Activated T-helper 1 cell treated with anti-CD3 and anti-CD28 coated beads, Interleukin-12 subunit alpha, Interleukin-12 subunit beta, Interleukin-2, Interleukin-4 antibody, amounts not matched to agents 30 ng/mL and 10 ng/mL and 1 ng/mL, durations not matched to agents 14 hours and 24 hours and 36 hours (primary cell): ENCODE measurements around the gene UHMK1. TPM values are rescaled to one million over a fixed set of nuclear protein-coding genes. Genes with fewer than 3 reads are reported as not detected.

Source experiments
- DNase-seq: peaks from one replicate; pipeline ENCODE4 v3.0.0; 2021; ENCODE audit warnings: low spot score
- H3K27ac Mint-ChIP-seq: one replicate; pipeline ENCODE4 v1.8.0; 2021; ENCODE audit warnings: mild to moderate bottlenecking, mixed read lengths
- H3K27me3 Mint-ChIP-seq: one replicate; pipeline ENCODE4 v1.8.0; 2022; ENCODE audit warnings: mild to moderate bottlenecking, moderate library complexity, mixed read lengths; ENCODE audit not compliant: insufficient read depth
- H3K36me3 Mint-ChIP-seq: one replicate; pipeline ENCODE4 v1.8.0; 2021; ENCODE audit warnings: low read depth, mixed read lengths
- H3K4me1 Mint-ChIP-seq: one replicate; pipeline ENCODE4 v1.8.0; 2021; ENCODE audit warnings: low read depth, mixed read lengths
- H3K4me3 Mint-ChIP-seq: one replicate; pipeline ENCODE4 v1.8.0; 2021; ENCODE audit warnings: mild to moderate bottlenecking, moderate library complexity, mixed read lengths
- H3K9me3 Mint-ChIP-seq: one replicate; pipeline ENCODE4 v1.8.0; 2021; ENCODE audit warnings: mixed read lengths
- intact Hi-C: fragments of 100-400 bp; cut with micrococcal nuclease; formaldehyde crosslinking; loops from one replicate; pipeline ENCODE4 v1.15.1; 2024
- total RNA-seq: library from RNA; stranded (reverse); gene quantifications from 2 replicates; pipeline ENCODE4 v1.2.3, GENCODE V29; 2022

UHMK1 gene
- total RNA-seq, 1 donor from 2014 or later = 59.6 TPM

- Mint-ChIP-seq H3K27ac (no peak overlapping the region), H3K9me3 (no peaks in the 10 kb centered on the region), H3K27me3 (no peaks in the 10 kb centered on the region), H3K4me3 (no peak overlapping the region), H3K4me1 (no peaks in the 10 kb centered on the region), H3K36me3 (peaks cover 20% of the 10 kb centered on the region)
- DNase-seq = no peak
- intact Hi-C loops = no loop called here
Observed at GRCh38 chr1:162578936-162579335, 81.3 kb downstream of the UHMK1 start.

Other genes with a start within 250 kb of the UHMK1 start
- gene SPATA46, start 121.0 kb upstream of the UHMK1 start, total RNA-seq = not detected in 2 replicates
- not detected in 2 replicates for gene C1orf226, start 116.1 kb upstream of the UHMK1 start, total RNA-seq
- gene SH2D1B, start 85.7 kb upstream of the UHMK1 start, total RNA-seq = 0.10 TPM in 1 of 2 replicates, not detected in the other
- gene UAP1, start 63.9 kb downstream of the UHMK1 start, total RNA-seq = 42.6 and 43.2 TPM in 2 replicates
- gene DDR2, start 134.6 kb downstream of the UHMK1 start, total RNA-seq = 0.44 and 0.66 TPM in 2 replicates